ENCODE measurements around the gene KRAS. TPM values are rescaled to one million over a fixed set of nuclear protein-coding genes. Genes with fewer than 3 reads are reported as not detected.
A peak's percentile ranks its signal among the peaks of the same experiment; 100 is the strongest.

KRAS gene
- total RNA-seq, 2 experiments from 2014 or later, result 18.9 to 20.6 TPM

GRCh38 chr12:25252946-25253345 is 2.2 kb upstream of the KRAS start:
- Mint-ChIP-seq H3K4me3 (no peak overlapping the region), H3K9me3 (no peaks in the 10 kb centered on the region), H3K27ac (no peak overlapping the region), H3K27me3 (ENCODE audit: low read depth) (no peaks in the 10 kb centered on the region), H3K36me3 (ENCODE audit: low read depth) (peaks cover 4% of the 10 kb centered on the region), H3K4me1 (ENCODE audit: low read depth) (peaks cover 34% of the 10 kb centered on the region)
- intact Hi-C loops (cut with micrococcal nuclease), result no loop called here
- DNase-seq, result no peak
- CTCF ChIA-PET, result interaction anchor here (1.3 kb wide), 1 partner anchor 11 kb away, joined by 4 read pairs; no protein-coding TSS in a partner anchor

GRCh38 chr12:25251769-25252168 is 1.0 kb upstream of the KRAS start:
- Mint-ChIP-seq H3K4me1 (ENCODE audit: low read depth) (peaks cover 41% of the 10 kb centered on the region), H3K27ac (no peak overlapping the region), H3K4me3 (peak overlapping the region; percentile 84), H3K27me3 (ENCODE audit: low read depth) (no peaks in the 10 kb centered on the region), H3K9me3 (no peaks in the 10 kb centered on the region), H3K36me3 (ENCODE audit: low read depth) (peaks cover 9% of the 10 kb centered on the region)
- DNase-seq, result no peak
- intact Hi-C loops (cut with micrococcal nuclease), result loop anchor here (1.0 to 2.0 kb wide), 4 partner anchors 10 to 199 kb away; a partner anchor contains a TSS
- CTCF ChIA-PET, result interaction anchor here (1.3 kb wide), 1 partner anchor 10 kb away, joined by 4 read pairs; no protein-coding TSS in a partner anchor

- H3K27me3 Mint-ChIP-seq (ENCODE audit: low read depth), result no peaks in the 10 kb centered on the region
- peaks cover 52% of the 10 kb centered on the region for H3K4me1 Mint-ChIP-seq (ENCODE audit: low read depth)
- H3K36me3 Mint-ChIP-seq (ENCODE audit: low read depth), result peaks cover 19% of the 10 kb centered on the region
- peak; percentile 54 for DNase-seq
- intact Hi-C loops (cut with micrococcal nuclease), result loop anchor here (1.0 to 2.0 kb wide), 3 partner anchors 55 to 197 kb away; partner anchors contain the start of genes DNAI7 and ETFRF1
- CTCF ChIA-PET, result interaction anchor here (0.6 to 1.0 kb wide), 4 partner anchors 9 to 133 kb away, joined by 3 to 5 read pairs (median 4); no protein-coding TSS in a partner anchor
- H3K9me3 Mint-ChIP-seq, result no peaks in the 10 kb centered on the region
- peak overlapping the region; percentile 93 for H3K4me3 Mint-ChIP-seq
- peak overlapping the region; percentile 88 for H3K27ac Mint-ChIP-seq
Observed at GRCh38 chr12:25249931-25250738, 594 bp downstream of the KRAS start.

GRCh38 chr12:25248732-25249131 is 2.0 kb downstream of the KRAS start:
- peaks cover 21% of the 10 kb centered on the region for H3K36me3 Mint-ChIP-seq (ENCODE audit: low read depth)
- H3K4me1 Mint-ChIP-seq (ENCODE audit: low read depth), result peaks cover 63% of the 10 kb centered on the region
- no peak for DNase-seq
- peak overlapping the region; percentile 21 for H3K4me3 Mint-ChIP-seq
- no peak overlapping the region for H3K27ac Mint-ChIP-seq
- CTCF ChIA-PET, result interaction anchor here (0.6 to 0.9 kb wide), 5 partner anchors 11 to 136 kb away, joined by 3 to 4 read pairs (median 3); no protein-coding TSS in a partner anchor
- H3K27me3 Mint-ChIP-seq (ENCODE audit: low read depth), result no peaks in the 10 kb centered on the region
- no peaks in the 10 kb centered on the region for H3K9me3 Mint-ChIP-seq
- intact Hi-C loops (cut with micrococcal nuclease), result no loop called here

- DNase-seq, result no peak
- Mint-ChIP-seq H3K27ac (no peak overlapping the region), H3K9me3 (no peaks in the 10 kb centered on the region), H3K36me3 (ENCODE audit: low read depth) (peaks cover 21% of the 10 kb centered on the region), H3K4me3 (no peak overlapping the region), H3K27me3 (ENCODE audit: low read depth) (no peaks in the 10 kb centered on the region), H3K4me1 (ENCODE audit: low read depth) (peaks cover 63% of the 10 kb centered on the region)
- CTCF ChIA-PET, result interaction anchor here (0.6 kb wide), 1 partner anchor 95 kb away, joined by 3 read pairs; no protein-coding TSS in a partner anchor
- intact Hi-C loops (cut with micrococcal nuclease), result no loop called here
Observed at GRCh38 chr12:25248137-25248536, 2.6 kb downstream of the KRAS start.

GRCh38 chr12:25245491-25245890 is 5.2 kb downstream of the KRAS start:
- H3K9me3 Mint-ChIP-seq, result no peaks in the 10 kb centered on the region
- H3K36me3 Mint-ChIP-seq (ENCODE audit: low read depth), result peaks cover 21% of the 10 kb centered on the region
- H3K4me1 Mint-ChIP-seq (ENCODE audit: low read depth), result peaks cover 59% of the 10 kb centered on the region
- no peaks in the 10 kb centered on the region for H3K27me3 Mint-ChIP-seq (ENCODE audit: low read depth)
- H3K4me3 Mint-ChIP-seq, result no peak overlapping the region
- intact Hi-C loops (cut with micrococcal nuclease), result no loop called here
- H3K27ac Mint-ChIP-seq, result no peak overlapping the region
- DNase-seq, result no peak
- CTCF ChIA-PET, result no interaction called here

GRCh38 chr12:25243680-25243990 is 7.1 kb downstream of the KRAS start:
- intact Hi-C loops (cut with micrococcal nuclease), result no loop called here
- peaks cover 26% of the 10 kb centered on the region for H3K36me3 Mint-ChIP-seq (ENCODE audit: low read depth)
- CTCF ChIA-PET, result no interaction called here
- no peak overlapping the region for H3K4me3 Mint-ChIP-seq
- H3K27me3 Mint-ChIP-seq (ENCODE audit: low read depth), result no peaks in the 10 kb centered on the region
- H3K4me1 Mint-ChIP-seq (ENCODE audit: low read depth), result peaks cover 53% of the 10 kb centered on the region
- no peak for DNase-seq
- no peak overlapping the region for H3K27ac Mint-ChIP-seq
- no peaks in the 10 kb centered on the region for H3K9me3 Mint-ChIP-seq

GRCh38 chr12:25242981-25243679 is 7.6 kb downstream of the KRAS start:
- H3K36me3 Mint-ChIP-seq (ENCODE audit: low read depth), result peaks cover 24% of the 10 kb centered on the region
- H3K4me3 Mint-ChIP-seq, result no peak overlapping the region
- intact Hi-C loops (cut with micrococcal nuclease), result no loop called here
- CTCF ChIA-PET, result no interaction called here
- no peaks in the 10 kb centered on the region for H3K9me3 Mint-ChIP-seq
- H3K4me1 Mint-ChIP-seq (ENCODE audit: low read depth), result peaks cover 48% of the 10 kb centered on the region
- H3K27ac Mint-ChIP-seq, result no peak overlapping the region
- DNase-seq, result no peak
- H3K27me3 Mint-ChIP-seq (ENCODE audit: low read depth), result no peaks in the 10 kb centered on the region

GRCh38 chr12:25241167-25242020 is 9.3 kb downstream of the KRAS start:
- no peak overlapping the region for H3K27ac Mint-ChIP-seq
- H3K4me3 Mint-ChIP-seq, result no peak overlapping the region
- CTCF ChIA-PET, result interaction anchor here (0.6 to 2.5 kb wide), 25 partner anchors 9 to 1639 kb away, joined by 3 to 21 read pairs (median 3); partner anchors contain the start of gene KRAS
- H3K27me3 Mint-ChIP-seq (ENCODE audit: low read depth), result no peaks in the 10 kb centered on the region
- H3K9me3 Mint-ChIP-seq, result no peaks in the 10 kb centered on the region
- peaks cover 46% of the 10 kb centered on the region for H3K4me1 Mint-ChIP-seq (ENCODE audit: low read depth)
- DNase-seq, result no peak
- intact Hi-C loops (cut with micrococcal nuclease), result loop anchor here (1.0 to 2.0 kb wide), 5 partner anchors 10 to 146 kb away; no protein-coding TSS in a partner anchor
- H3K36me3 Mint-ChIP-seq (ENCODE audit: low read depth), result peaks cover 26% of the 10 kb centered on the region

GRCh38 chr12:25236626-25237025 is 14.1 kb downstream of the KRAS start:
- CTCF ChIA-PET, result no interaction called here
- intact Hi-C loops (cut with micrococcal nuclease), result no loop called here
- Mint-ChIP-seq H3K4me1 (ENCODE audit: low read depth) (peaks cover 16% of the 10 kb centered on the region), H3K9me3 (no peaks in the 10 kb centered on the region), H3K4me3 (no peak overlapping the region), H3K36me3 (ENCODE audit: low read depth) (peaks cover 22% of the 10 kb centered on the region), H3K27me3 (ENCODE audit: low read depth) (no peaks in the 10 kb centered on the region), H3K27ac (no peak overlapping the region)
- no peak for DNase-seq

- intact Hi-C loops (cut with micrococcal nuclease), result no loop called here
- Mint-ChIP-seq H3K4me3 (no peak overlapping the region), H3K27me3 (ENCODE audit: low read depth) (no peaks in the 10 kb centered on the region), H3K27ac (no peak overlapping the region), H3K4me1 (ENCODE audit: low read depth) (peaks cover 14% of the 10 kb centered on the region), H3K36me3 (ENCODE audit: low read depth) (peaks cover 22% of the 10 kb centered on the region), H3K9me3 (no peaks in the 10 kb centered on the region)
- CTCF ChIA-PET, result no interaction called here
- no peak for DNase-seq
Observed at GRCh38 chr12:25236190-25236589, 14.5 kb downstream of the KRAS start.

- Mint-ChIP-seq H3K36me3 (ENCODE audit: low read depth) (peaks cover 19% of the 10 kb centered on the region), H3K4me3 (no peak overlapping the region), H3K9me3 (no peaks in the 10 kb centered on the region), H3K27me3 (ENCODE audit: low read depth) (no peaks in the 10 kb centered on the region), H3K4me1 (ENCODE audit: low read depth) (peaks cover 10% of the 10 kb centered on the region), H3K27ac (no peak overlapping the region)
- CTCF ChIA-PET, result interaction anchor here (0.6 kb wide), 1 partner anchor 105 kb away, joined by 5 read pairs; no protein-coding TSS in a partner anchor
- intact Hi-C loops (cut with micrococcal nuclease), result loop anchor here (10.0 kb wide), 1 partner anchor 751 kb away; no protein-coding TSS in a partner anchor
- no peak for DNase-seq
Observed at GRCh38 chr12:25213338-25213737, 37.4 kb downstream of the KRAS start.

Data from activated naive CD4-positive, alpha-beta T cell treated with anti-CD3 and anti-CD28 coated beads for 36 hours (primary cell).